MCF 10A (cell line): ENCODE data around the gene OR51G1. TPM values are rescaled to one million over a fixed set of nuclear protein-coding genes. Genes with fewer than 3 reads are reported as not detected.

ENCODE experiments used
- BruUV-seq: library from RNA; stranded (reverse); fragments of 400-500 nt; replicated peaks from 2 replicates; lab custom pipeline; 2021; lab: Mats Ljungman, UMichigan
- CTCF ChIA-PET: fragments of 300-600 bp; sonication (Branson Sonifier 250); formaldehyde crosslinking; extraction: SDS; loops from one replicate; lab custom pipeline; 2021; ENCODE audit warnings: antibody characterized with exemption, inconsistent platforms; lab: Yijun Ruan, JAX
- POLR2A ChIA-PET: fragments of 300-600, 350-650 bp; sonication (Branson Sonifier 250); formaldehyde crosslinking; extraction: SDS; loops from one replicate; lab custom pipeline; 2020; ENCODE audit warnings: antibody characterized with exemption, inconsistent platforms; lab: Yijun Ruan, JAX
- DNase-seq: peaks from one replicate; pipeline ENCODE4 v3.0.0-alpha.2; 2018; ENCODE audit not compliant: unreplicated experiment
- H3K27ac Mint-ChIP-seq: one replicate; pipeline ENCODE4 v1.8.0; 2022; ENCODE audit warnings: mild to moderate bottlenecking, low read depth, mixed read lengths; ENCODE audit not compliant: unreplicated experiment
- H3K27me3 Mint-ChIP-seq: one replicate; pipeline ENCODE4 v1.8.0; 2022; ENCODE audit warnings: mixed read lengths; ENCODE audit not compliant: insufficient read depth, unreplicated experiment
- H3K36me3 Mint-ChIP-seq: one replicate; pipeline ENCODE4 v1.8.0; 2022; ENCODE audit warnings: mild to moderate bottlenecking, moderate library complexity, mixed read lengths; ENCODE audit not compliant: insufficient read depth, unreplicated experiment
- H3K4me1 Mint-ChIP-seq: one replicate; pipeline ENCODE4 v1.8.0; 2022; ENCODE audit warnings: mixed read lengths; ENCODE audit not compliant: insufficient read depth, unreplicated experiment
- H3K4me3 Mint-ChIP-seq: one replicate; pipeline ENCODE4 v1.8.0; 2022; ENCODE audit warnings: mild to moderate bottlenecking, moderate library complexity, mixed read lengths; ENCODE audit not compliant: unreplicated experiment
- H3K9me3 Mint-ChIP-seq: one replicate; pipeline ENCODE4 v1.8.0; 2022; ENCODE audit warnings: mixed read lengths; ENCODE audit not compliant: unreplicated experiment
- CTCF ChIP-seq: fragments of 200-600 bp; IDR thresholded peaks from one replicate; pipeline ENCODE4 v1.8.0; 2022; ENCODE audit warnings: antibody characterized with exemption, mild to moderate bottlenecking; ENCODE audit not compliant: unreplicated experiment
- intact Hi-C: fragments of 100-400 bp; cut with micrococcal nuclease; formaldehyde crosslinking; loops from 2 replicates; pipeline ENCODE4 v1.14.1; 2022
- total RNA-seq: library from RNA; stranded (reverse); gene quantifications from 2 replicates; pipeline ENCODE4 v1.2.3, GENCODE V29; 2022

The OR51G1 gene
- total RNA-seq, 1 experiment from 2014 or later: not detected

DNA sequence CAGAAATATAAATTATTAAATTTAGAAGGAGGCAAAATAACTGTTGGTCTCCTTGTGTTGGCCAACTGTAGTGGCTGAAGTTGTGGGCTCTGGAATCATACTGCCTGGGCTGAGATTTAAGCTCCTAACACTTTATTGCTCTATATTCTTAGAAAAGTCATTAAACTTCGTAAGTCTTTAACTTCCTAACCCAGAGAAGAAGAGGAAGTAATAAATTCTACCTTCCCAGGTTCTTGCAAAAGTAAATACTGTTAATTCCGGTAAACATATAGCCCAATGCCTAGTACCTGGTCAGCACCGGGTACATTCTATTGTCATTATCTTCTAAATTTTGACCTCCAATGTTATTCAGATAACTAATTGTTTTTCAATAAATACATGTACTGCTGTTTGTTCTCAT is 38.0 kb downstream of the OR51G1 start:
- peaks cover 30% of the 10 kb centered on the region for H3K27me3 Mint-ChIP-seq
- H3K4me1 Mint-ChIP-seq: no peaks in the 10 kb centered on the region
- H3K9me3 Mint-ChIP-seq: peaks cover 8% of the 10 kb centered on the region
- no peak overlapping the region for H3K4me3 Mint-ChIP-seq
- no peak for DNase-seq
- CTCF ChIA-PET: no interaction called here
- intact Hi-C loops: no loop called here
- no peak overlapping the region for H3K27ac Mint-ChIP-seq
- TF ChIP-seq CTCF: no peak
- H3K36me3 Mint-ChIP-seq: peaks cover 6% of the 10 kb centered on the region
- no TSS peak for BruUV-seq
- POLR2A ChIA-PET: no interaction called here

- intact Hi-C loops: no loop called here
- H3K27me3 Mint-ChIP-seq: peaks cover 46% of the 10 kb centered on the region
- no peak overlapping the region for H3K4me3 Mint-ChIP-seq
- no peaks in the 10 kb centered on the region for H3K4me1 Mint-ChIP-seq
- BruUV-seq: no TSS peak
- H3K27ac Mint-ChIP-seq: no peak overlapping the region
- no peak for TF ChIP-seq CTCF
- ChIA-PET CTCF (no interaction called here), POLR2A (no interaction called here)
- no peaks in the 10 kb centered on the region for H3K36me3 Mint-ChIP-seq
- no peaks in the 10 kb centered on the region for H3K9me3 Mint-ChIP-seq
- no peak for DNase-seq
These were observed 39.8 kb downstream of the OR51G1 start for GRCh38 chr11:4884361-4884760.

DNA sequence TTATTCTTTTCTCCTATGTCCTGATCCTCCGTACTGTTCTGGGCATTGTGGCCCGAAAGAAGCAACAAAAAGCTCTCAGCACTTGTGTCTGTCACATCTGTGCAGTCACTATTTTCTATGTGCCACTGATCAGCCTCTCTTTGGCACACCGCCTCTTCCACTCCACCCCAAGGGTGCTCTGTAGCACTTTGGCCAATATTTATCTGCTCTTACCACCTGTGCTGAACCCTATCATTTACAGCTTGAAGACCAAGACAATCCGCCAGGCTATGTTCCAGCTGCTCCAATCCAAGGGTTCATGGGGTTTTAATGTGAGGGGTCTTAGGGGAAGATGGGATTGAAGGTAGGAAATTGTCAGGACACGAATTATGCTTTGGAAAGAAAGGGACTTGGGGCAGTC is 41.6 kb downstream of the OR51G1 start:
- peaks cover 46% of the 10 kb centered on the region for H3K27me3 Mint-ChIP-seq
- no TSS peak for BruUV-seq
- POLR2A ChIA-PET: no interaction called here
- DNase-seq: no peak
- CTCF ChIA-PET: no interaction called here
- no peaks in the 10 kb centered on the region for H3K4me1 Mint-ChIP-seq
- no peak overlapping the region for H3K4me3 Mint-ChIP-seq
- H3K27ac Mint-ChIP-seq: no peak overlapping the region
- no peaks in the 10 kb centered on the region for H3K36me3 Mint-ChIP-seq
- TF ChIP-seq CTCF: no peak
- intact Hi-C loops: no loop called here
- no peaks in the 10 kb centered on the region for H3K9me3 Mint-ChIP-seq

- ChIA-PET CTCF (interaction anchor here (0.6 kb wide), 1 partner anchor 1524 kb away, joined by 4 read pairs; no protein-coding TSS in a partner anchor), POLR2A (interaction anchor here (0.7 kb wide), 1 partner anchor 64 kb away, joined by 3 read pairs; no protein-coding TSS in a partner anchor)
- Mint-ChIP-seq H3K36me3 (no peaks in the 10 kb centered on the region), H3K9me3 (no peaks in the 10 kb centered on the region), H3K27me3 (peaks cover 46% of the 10 kb centered on the region), H3K4me3 (no peak within 1 kb of the TSS), H3K27ac (no peak within 1 kb of the TSS), H3K4me1 (no peaks in the 10 kb centered on the region)
- no peak for TF ChIP-seq CTCF
- intact Hi-C loops: no loop called here
- BruUV-seq: no TSS peak
- DNase-seq: no peak
These were observed 42.2 kb downstream of the OR51G1 start, which contains the start of gene OR51T1 for GRCh38 chr11:4881860-4882500. Gene OR51T1 (plus strand): TSS chr11:4881900. CDS start chr11:4881900, 0 bp downstream.
